GM08714 (cell line): ENCODE results near the gene CLDN8.

Experiments used
- H3K4me3 ChIP-seq: fragments of 200-500 bp; sonication (Bioruptor generic); 2 replicates; pipeline ENCODE4 v1.5.1; 2014; ENCODE audit warnings: mild to moderate bottlenecking, low read length, inconsistent platforms
- ZNF274 ChIP-seq: IDR thresholded peaks from 2 replicates; pipeline ENCODE4 v1.6.1; 2012; ENCODE audit warnings: mild to moderate bottlenecking, low read depth, low read length

Gene CLDN8

GRCh38 chr21:30227633-30228404, 11.9 kb upstream of the CLDN8 start:
- no peak for TF ChIP-seq ZNF274
- H3K4me3 ChIP-seq: no peak overlapping the region

- no peak for TF ChIP-seq ZNF274
- no peak overlapping the region for H3K4me3 ChIP-seq
Observed at GRCh38 chr21:30227128-30227527, 11.2 kb upstream of the CLDN8 start.

- no peak for TF ChIP-seq ZNF274
Observed at GRCh38 chr21:30223596-30223995, 7.7 kb upstream of the CLDN8 start.

GRCh38 chr21:30222724-30223123, 6.8 kb upstream of the CLDN8 start:
- no peak for TF ChIP-seq ZNF274
- no peak overlapping the region for H3K4me3 ChIP-seq

More at GRCh38 chr21:30223596-30223995, 7.7 kb upstream of the CLDN8 start:
- H3K4me3 ChIP-seq: no peak overlapping the region

GRCh38 chr21:30211071-30211470, 4.8 kb downstream of the CLDN8 start:
- no peak overlapping the region for H3K4me3 ChIP-seq
- TF ChIP-seq ZNF274: no peak

- H3K4me3 ChIP-seq: no peak overlapping the region
Observed at GRCh38 chr21:30209601-30210000, 6.3 kb downstream of the CLDN8 start.

GRCh38 chr21:30207252-30207579, 8.7 kb downstream of the CLDN8 start:
- H3K4me3 ChIP-seq: no peak overlapping the region
- no peak for TF ChIP-seq ZNF274

More at GRCh38 chr21:30209601-30210000, 6.3 kb downstream of the CLDN8 start:
- no peak for TF ChIP-seq ZNF274

- no peak for TF ChIP-seq ZNF274
- H3K4me3 ChIP-seq: no peak overlapping the region
Observed at GRCh38 chr21:30206551-30207251, 9.2 kb downstream of the CLDN8 start.

- no peak overlapping the region for H3K4me3 ChIP-seq
- TF ChIP-seq ZNF274: no peak
Observed at GRCh38 chr21:30200000-30200399, 15.9 kb downstream of the CLDN8 start.

- H3K4me3 ChIP-seq: no peak overlapping the region
- no peak for TF ChIP-seq ZNF274
Observed at GRCh38 chr21:30194701-30195299, 21.1 kb downstream of the CLDN8 start.

GRCh38 chr21:30193201-30193600, 22.7 kb downstream of the CLDN8 start:
- H3K4me3 ChIP-seq: no peak overlapping the region
- TF ChIP-seq ZNF274: no peak

GRCh38 chr21:30190554-30190953, 25.3 kb downstream of the CLDN8 start:
- no peak overlapping the region for H3K4me3 ChIP-seq
- TF ChIP-seq ZNF274: no peak

GRCh38 chr21:30189773-30190172, 26.1 kb downstream of the CLDN8 start:
- TF ChIP-seq ZNF274: no peak
- H3K4me3 ChIP-seq: no peak overlapping the region

- no peak overlapping the region for H3K4me3 ChIP-seq
- no peak for TF ChIP-seq ZNF274
Observed at GRCh38 chr21:30186242-30186641, 29.7 kb downstream of the CLDN8 start.

GRCh38 chr21:30168086-30168485, 47.8 kb downstream of the CLDN8 start:
- H3K4me3 ChIP-seq: no peak overlapping the region
- TF ChIP-seq ZNF274: no peak
